ENCODE data around the gene SART3.

SART3 gene

GRCh38 chr12:108531929-108532848 is 28.8 kb downstream of the SART3 start:
- H3K4me3 Mint-ChIP-seq, result no peak overlapping the region
- H3K27ac Mint-ChIP-seq, result peak overlapping the region; percentile 35
- H3K36me3 Mint-ChIP-seq, result peaks cover 26% of the 10 kb centered on the region
- H3K9me3 Mint-ChIP-seq, result no peaks in the 10 kb centered on the region
- H3K27me3 Mint-ChIP-seq, result no peaks in the 10 kb centered on the region
- H3K4me1 Mint-ChIP-seq, result peaks cover 3% of the 10 kb centered on the region

GRCh38 chr12:108530161-108530560 is 30.8 kb downstream of the SART3 start:
- Mint-ChIP-seq H3K9me3 (no peaks in the 10 kb centered on the region), H3K27me3 (no peaks in the 10 kb centered on the region), H3K4me3 (no peak overlapping the region), H3K36me3 (peaks cover 28% of the 10 kb centered on the region), H3K27ac (no peak overlapping the region), H3K4me1 (peaks cover 6% of the 10 kb centered on the region)

GRCh38 chr12:108527166-108527496 is 33.8 kb downstream of the SART3 start:
- H3K27ac Mint-ChIP-seq, result no peak overlapping the region
- H3K36me3 Mint-ChIP-seq, result peaks cover 17% of the 10 kb centered on the region
- no peak overlapping the region for H3K4me3 Mint-ChIP-seq
- H3K27me3 Mint-ChIP-seq, result no peaks in the 10 kb centered on the region
- no peaks in the 10 kb centered on the region for H3K9me3 Mint-ChIP-seq
- peaks cover 6% of the 10 kb centered on the region for H3K4me1 Mint-ChIP-seq

- H3K4me1 Mint-ChIP-seq, result peaks cover 6% of the 10 kb centered on the region
- no peaks in the 10 kb centered on the region for H3K27me3 Mint-ChIP-seq
- no peak overlapping the region for H3K27ac Mint-ChIP-seq
- H3K9me3 Mint-ChIP-seq, result no peaks in the 10 kb centered on the region
- H3K4me3 Mint-ChIP-seq, result no peak overlapping the region
- peaks cover 20% of the 10 kb centered on the region for H3K36me3 Mint-ChIP-seq
These were observed 34.3 kb downstream of the SART3 start for GRCh38 chr12:108526482-108527165.

- Mint-ChIP-seq H3K9me3 (no peaks in the 10 kb centered on the region), H3K4me3 (no peak overlapping the region), H3K4me1 (peaks cover 6% of the 10 kb centered on the region), H3K36me3 (peaks cover 21% of the 10 kb centered on the region), H3K27me3 (no peaks in the 10 kb centered on the region), H3K27ac (peak overlapping the region; percentile 59)
These were observed 35.3 kb downstream of the SART3 start for GRCh38 chr12:108525681-108526080.

- Mint-ChIP-seq H3K36me3 (peaks cover 18% of the 10 kb centered on the region), H3K27ac (no peak overlapping the region)
These were observed 37.6 kb downstream of the SART3 start for GRCh38 chr12:108523365-108523764.

GRCh38 chr12:108519558-108519957 is 41.4 kb downstream of the SART3 start:
- H3K4me1 Mint-ChIP-seq, result peaks cover 13% of the 10 kb centered on the region
- H3K9me3 Mint-ChIP-seq, result no peaks in the 10 kb centered on the region
- peaks cover 10% of the 10 kb centered on the region for H3K36me3 Mint-ChIP-seq
- no peak overlapping the region for H3K4me3 Mint-ChIP-seq
- peak overlapping the region; percentile 46 for H3K27ac Mint-ChIP-seq
- H3K27me3 Mint-ChIP-seq, result no peaks in the 10 kb centered on the region

More at GRCh38 chr12:108523365-108523764, 37.6 kb downstream of the SART3 start:
- Mint-ChIP-seq H3K27me3 (no peaks in the 10 kb centered on the region), H3K4me3 (no peak overlapping the region), H3K9me3 (no peaks in the 10 kb centered on the region), H3K4me1 (peaks cover 6% of the 10 kb centered on the region)

GRCh38 chr12:108518716-108519496 is 42.1 kb downstream of the SART3 start:
- Mint-ChIP-seq H3K9me3 (no peaks in the 10 kb centered on the region), H3K4me1 (peaks cover 13% of the 10 kb centered on the region), H3K36me3 (peaks cover 10% of the 10 kb centered on the region), H3K4me3 (no peak overlapping the region), H3K27ac (no peak overlapping the region), H3K27me3 (no peaks in the 10 kb centered on the region)

GRCh38 chr12:108518101-108518715 is 42.8 kb downstream of the SART3 start:
- Mint-ChIP-seq H3K9me3 (no peaks in the 10 kb centered on the region), H3K27ac (peak overlapping the region; percentile 55), H3K4me1 (peaks cover 13% of the 10 kb centered on the region), H3K36me3 (peaks cover 10% of the 10 kb centered on the region), H3K4me3 (no peak overlapping the region), H3K27me3 (no peaks in the 10 kb centered on the region)

GRCh38 chr12:108517288-108518100 is 43.5 kb downstream of the SART3 start:
- H3K27ac Mint-ChIP-seq, result peak overlapping the region; percentile 4
- peaks cover 13% of the 10 kb centered on the region for H3K4me1 Mint-ChIP-seq
- peaks cover 10% of the 10 kb centered on the region for H3K36me3 Mint-ChIP-seq

GRCh38 chr12:108516511-108517275 is 44.3 kb downstream of the SART3 start:
- peaks cover 20% of the 10 kb centered on the region for H3K4me1 Mint-ChIP-seq
- H3K27ac Mint-ChIP-seq, result peak overlapping the region; percentile 41
- H3K27me3 Mint-ChIP-seq, result no peaks in the 10 kb centered on the region
- H3K4me3 Mint-ChIP-seq, result peak overlapping the region; percentile 90
- peaks cover 7% of the 10 kb centered on the region for H3K36me3 Mint-ChIP-seq
- H3K9me3 Mint-ChIP-seq, result no peaks in the 10 kb centered on the region

More at GRCh38 chr12:108517288-108518100, 43.5 kb downstream of the SART3 start:
- Mint-ChIP-seq H3K27me3 (no peaks in the 10 kb centered on the region), H3K4me3 (peak overlapping the region; percentile 71), H3K9me3 (no peaks in the 10 kb centered on the region)

GRCh38 chr12:108515916-108516315 is 45.1 kb downstream of the SART3 start:
- Mint-ChIP-seq H3K9me3 (no peaks in the 10 kb centered on the region), H3K27me3 (no peaks in the 10 kb centered on the region), H3K36me3 (peaks cover 6% of the 10 kb centered on the region), H3K4me3 (peak overlapping the region; percentile 90), H3K27ac (peak overlapping the region; percentile 89), H3K4me1 (peaks cover 21% of the 10 kb centered on the region)

- H3K4me3 Mint-ChIP-seq, result peak within 1 kb of the TSS; percentile 90
- H3K27me3 Mint-ChIP-seq, result no peaks in the 10 kb centered on the region
- H3K36me3 Mint-ChIP-seq, result no peaks in the 10 kb centered on the region
- H3K27ac Mint-ChIP-seq, result peak within 1 kb of the TSS; percentile 95
- H3K9me3 Mint-ChIP-seq, result no peaks in the 10 kb centered on the region
- H3K4me1 Mint-ChIP-seq, result peaks cover 21% of the 10 kb centered on the region
These were observed 45.8 kb downstream of the SART3 start, which contains the start of gene FICD for GRCh38 chr12:108514973-108515814. FICD (plus strand) TSS chr12:108515277; CDS start chr12:108516973, 1,696 bp downstream.
